Prostate gland (tissue), 2 donors: ENCODE data around the gene CYSRT1. TPM values are rescaled to one million over a fixed set of nuclear protein-coding genes. Genes with fewer than 3 reads are reported as not detected.
A peak's percentile ranks its signal among the peaks of the same experiment; 100 is the strongest.

ENCODE experiments used
- DNase-seq: peaks from one replicate; pipeline ENCODE4 v3.0.0-alpha.2; 2019; ENCODE audit warnings: low spot score
- H3K27ac ChIP-seq, 2 donors: fragments of 200-600 bp; sonication (generic); 2 replicates each; pipeline ENCODE4 v1.5.1; 2017 to 2019
- H3K27me3 ChIP-seq: fragments of 200-600 bp; sonication (generic); replicated peaks from 2 replicates; pipeline ENCODE4 v1.5.1; 2019; ENCODE audit not compliant: insufficient read depth
- H3K36me3 ChIP-seq, 2 donors: fragments of 200-600 bp; sonication (generic); 1 replicate in 1 of 2; 2 replicates in 1 of 2; pipeline versions ENCODE4 v1.5.1 to v1.8.1; 2017 to 2019
- H3K4me1 ChIP-seq: fragments of 200-600 bp; sonication (generic); replicated peaks from 2 replicates; pipeline ENCODE4 v1.5.1; 2019
- H3K4me3 ChIP-seq, 2 donors: fragments of 200-600 bp; sonication (generic); 2 replicates each; pipeline ENCODE4 v1.5.1; 2017 to 2019
- H3K9me3 ChIP-seq: fragments of 200-600 bp; sonication (generic); 2 replicates; pipeline ENCODE4 v1.5.1; 2017
- CTCF ChIP-seq, 4 experiments: fragments of 200-600 bp in 2 of 4; fragments of 450-650 bp in 2 of 4; sonication (generic) in 2 of 4; IDR thresholded peaks; 1 replicate in 3 of 4; 2 replicates in 1 of 4; pipeline ENCODE4 v1.5.1; 2016 to 2019; ENCODE audit warnings: antibody characterized with exemption in 4 of 4, mild to moderate bottlenecking in 2 of 4, moderate library complexity in 2 of 4
- POLR2A ChIP-seq: fragments of 450-650 bp; IDR thresholded peaks from one replicate; pipeline ENCODE4 v1.6.1; 2016; ENCODE audit warnings: antibody characterized with exemption, mild to moderate bottlenecking
- POLR2AphosphoS5 ChIP-seq: sonication (generic); formaldehyde crosslinking; IDR thresholded peaks from one replicate; pipeline ENCODE4 v1.6.1; 2017; ENCODE audit warnings: antibody characterized with exemption
- WGBS: methylation state at CpG from one replicate; pipeline ENCODE4 v1.1.5; 2018; 5-methylcytosine and 5-hydroxymethylcytosine counted together
- intact Hi-C: fragments of 100-400 bp; cut with DNase I; formaldehyde crosslinking; loops from one replicate; pipeline ENCODE4 v1.14.2; 2022
- total RNA-seq, 2 donors: library from RNA; depleted of rRNA; stranded (reverse); fragments of >200 nt; gene quantifications; one replicate each; pipeline ENCODE4 v1.1.0, GENCODE V29; 2016

The CYSRT1 gene
- total RNA-seq, 2 donors from 2014 or later = 2.7 to 4.9 TPM

DNA sequence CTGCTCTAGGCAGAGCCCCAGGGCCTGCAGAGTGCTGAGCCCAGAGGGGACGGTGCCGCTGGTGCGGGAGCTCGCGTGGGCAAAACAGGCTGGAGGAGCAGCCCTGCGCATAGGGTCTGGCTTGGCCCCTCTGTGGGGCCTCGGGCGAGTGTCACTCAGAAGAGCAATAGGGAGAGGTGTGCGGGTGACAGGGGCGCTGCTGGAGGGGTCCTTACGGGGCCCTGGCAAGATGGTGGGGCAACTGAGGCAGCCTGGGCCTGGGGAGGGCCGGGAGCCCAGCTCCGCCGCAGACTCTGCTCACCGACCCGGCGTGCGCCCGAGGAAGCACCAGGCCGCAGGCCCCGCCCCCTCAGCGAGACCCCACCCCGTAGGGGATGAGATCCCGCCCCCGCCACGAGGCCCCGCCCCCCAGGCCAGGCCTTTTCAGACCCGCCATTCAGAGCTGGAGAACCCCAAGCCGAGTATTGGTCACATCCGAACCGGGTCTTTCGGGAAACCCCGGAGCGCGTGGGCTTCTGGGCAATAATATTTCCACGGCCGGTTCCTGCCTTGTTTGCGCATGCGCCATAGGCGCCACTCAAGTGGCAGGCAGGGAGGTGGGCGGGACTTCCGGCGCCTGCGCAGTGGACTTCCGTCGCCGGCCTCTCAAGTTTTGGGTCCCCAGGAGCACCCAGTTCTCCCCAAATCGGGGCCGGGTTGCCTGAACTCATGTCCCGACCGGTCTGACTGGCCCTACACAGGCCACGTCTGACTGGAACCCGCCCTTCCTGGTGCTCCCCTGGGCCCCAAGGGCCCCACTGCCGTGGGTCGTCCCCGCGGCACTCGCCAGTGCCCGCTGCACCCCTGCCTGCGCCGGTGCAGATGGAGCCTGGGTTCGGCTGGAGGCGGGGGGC, 1.6 kb upstream of the CYSRT1 start:
- Histone ChIP-seq H3K27ac (peak overlapping the region; percentile 76 to 78), H3K27me3 (no peaks in the 10 kb centered on the region), H3K36me3 (no peaks in the 10 kb centered on the region), H3K4me1 (peaks cover 4% of the 10 kb centered on the region), H3K4me3 (peak overlapping the region; percentile 45 to 54), H3K9me3 (no peaks in the 10 kb centered on the region)
- 2% methylated on average over 29 of the region's 63 CpGs for WGBS
- TF ChIP-seq POLR2A = peak; percentile 34
- TF ChIP-seq CTCF (IDR thresholded peaks at IDR 0.05) = peak in 1 of 4 experiments; percentile 11
- peak; percentile 98 for TF ChIP-seq POLR2AphosphoS5
- intact Hi-C loops = no loop called here
- peak; percentile 96 for DNase-seq

- H3K27ac ChIP-seq = peak overlapping the region in 1 of 2 donors; percentile 79
- TF ChIP-seq CTCF (IDR thresholded peaks at IDR 0.05) (no peak), POLR2AphosphoS5 (no peak), POLR2A (no peak)
- H3K4me1 ChIP-seq = peaks cover 4% of the 10 kb centered on the region
- H3K27me3 ChIP-seq = peaks cover under 1% of the 10 kb centered on the region
- no peaks in the 10 kb centered on the region for H3K9me3 ChIP-seq
- H3K4me3 ChIP-seq = no peak overlapping the region
- no peak for DNase-seq
- no peaks in the 10 kb centered on the region for H3K36me3 ChIP-seq
- intact Hi-C loops = loop anchor here (5.0 kb wide), 1 partner anchor 109 kb away; no protein-coding TSS in a partner anchor
- WGBS = 56% methylated on average over 21 of the region's 21 CpGs
These were observed 841 bp downstream of the CYSRT1 start for GRCh38 chr9:137225699-137226331.

GRCh38 chr9:137226338-137227053, 1.5 kb downstream of the CYSRT1 start:
- intact Hi-C loops = loop anchor here (5.0 kb wide), 1 partner anchor 109 kb away; no protein-coding TSS in a partner anchor
- Histone ChIP-seq H3K36me3 (no peaks in the 10 kb centered on the region), H3K27me3 (peaks cover 4% of the 10 kb centered on the region), H3K4me3 (no peak overlapping the region), H3K27ac (peak overlapping the region; percentile 66 to 79), H3K9me3 (no peaks in the 10 kb centered on the region), H3K4me1 (peaks cover 4% of the 10 kb centered on the region)
- DNase-seq = no peak
- WGBS = 50% methylated on average over 18 of the region's 18 CpGs
- no peak for TF ChIP-seq POLR2AphosphoS5

DNA sequence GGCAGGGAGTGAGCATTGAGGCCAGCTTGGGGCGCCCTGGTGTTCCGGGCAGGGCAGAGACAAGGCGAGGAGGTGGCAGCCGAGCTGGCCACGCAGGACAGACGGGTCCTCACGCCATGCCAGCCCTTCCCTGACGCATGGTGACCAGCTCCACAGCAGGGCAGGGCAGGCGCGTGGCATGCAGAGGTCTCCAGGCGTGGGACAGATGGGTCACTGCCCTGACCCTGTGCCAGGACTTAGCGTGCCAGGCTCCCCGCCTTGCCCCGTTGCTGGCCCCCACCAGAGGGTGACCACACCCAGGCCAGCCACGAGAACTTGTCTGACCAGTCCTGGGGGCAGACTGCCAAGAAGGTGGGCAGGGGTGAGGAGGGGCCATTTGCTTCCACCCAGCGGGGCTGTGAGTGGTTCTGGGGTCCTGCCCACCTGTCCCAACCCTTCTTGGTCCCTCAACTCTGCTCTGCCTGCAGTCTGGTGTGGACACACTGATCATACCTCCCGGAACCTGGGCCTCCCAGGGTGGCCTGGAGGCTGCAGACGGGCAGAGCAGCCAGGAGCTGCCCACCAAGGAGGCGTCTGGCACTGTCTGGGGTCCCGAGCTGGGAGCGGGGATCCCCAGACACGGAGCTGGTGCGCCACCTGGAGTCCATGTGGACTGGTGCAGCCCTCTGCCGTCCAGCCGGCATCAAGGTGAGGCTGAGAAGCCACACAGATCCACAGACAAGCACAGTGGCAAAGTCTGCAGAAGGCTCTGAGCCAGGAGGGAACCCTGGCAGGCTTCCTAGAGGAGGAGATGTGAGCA, 2.3 kb downstream of the CYSRT1 start, which contains the start of gene RNF224:
Gene RNF224, plus strand, starts transcription at position 449 of the 799 bp plus-strand sequence. CDS start 834 bp downstream, outside the sequence.
- intact Hi-C loops = loop anchor here (5.0 kb wide), 1 partner anchor 110 kb away; no protein-coding TSS in a partner anchor
- 24% methylated on average over 23 of the region's 25 CpGs for WGBS
- Histone ChIP-seq H3K4me1 (peaks cover 4% of the 10 kb centered on the region), H3K9me3 (no peaks in the 10 kb centered on the region), H3K27me3 (peaks cover 4% of the 10 kb centered on the region), H3K4me3 (no peak within 1 kb of the TSS), H3K27ac (peak within 1 kb of the TSS; percentile 66 to 79), H3K36me3 (no peaks in the 10 kb centered on the region)
- TF ChIP-seq POLR2A (no peak), POLR2AphosphoS5 (no peak), CTCF (IDR thresholded peaks at IDR 0.05) (peak; percentile 57 to 98 (median 88))
- peak; percentile 79 for DNase-seq
